GM19397 (cell line): Measurements from ENCODE around the gene SRM.
"Not testable (repeated sequence)": the region's sequence is repeated elsewhere in the genome, so short reads cannot be mapped to it uniquely, and the experiment has no call there.

Source experiments
- ATAC-seq: cut with Tn5 transposase; IDR thresholded peaks from one replicate; pipeline ENCODE4 v1.9.1; 2021; ENCODE audit warnings: mild to moderate bottlenecking, moderate library complexity; ENCODE audit not compliant: unreplicated experiment

The SRM gene

DNA sequence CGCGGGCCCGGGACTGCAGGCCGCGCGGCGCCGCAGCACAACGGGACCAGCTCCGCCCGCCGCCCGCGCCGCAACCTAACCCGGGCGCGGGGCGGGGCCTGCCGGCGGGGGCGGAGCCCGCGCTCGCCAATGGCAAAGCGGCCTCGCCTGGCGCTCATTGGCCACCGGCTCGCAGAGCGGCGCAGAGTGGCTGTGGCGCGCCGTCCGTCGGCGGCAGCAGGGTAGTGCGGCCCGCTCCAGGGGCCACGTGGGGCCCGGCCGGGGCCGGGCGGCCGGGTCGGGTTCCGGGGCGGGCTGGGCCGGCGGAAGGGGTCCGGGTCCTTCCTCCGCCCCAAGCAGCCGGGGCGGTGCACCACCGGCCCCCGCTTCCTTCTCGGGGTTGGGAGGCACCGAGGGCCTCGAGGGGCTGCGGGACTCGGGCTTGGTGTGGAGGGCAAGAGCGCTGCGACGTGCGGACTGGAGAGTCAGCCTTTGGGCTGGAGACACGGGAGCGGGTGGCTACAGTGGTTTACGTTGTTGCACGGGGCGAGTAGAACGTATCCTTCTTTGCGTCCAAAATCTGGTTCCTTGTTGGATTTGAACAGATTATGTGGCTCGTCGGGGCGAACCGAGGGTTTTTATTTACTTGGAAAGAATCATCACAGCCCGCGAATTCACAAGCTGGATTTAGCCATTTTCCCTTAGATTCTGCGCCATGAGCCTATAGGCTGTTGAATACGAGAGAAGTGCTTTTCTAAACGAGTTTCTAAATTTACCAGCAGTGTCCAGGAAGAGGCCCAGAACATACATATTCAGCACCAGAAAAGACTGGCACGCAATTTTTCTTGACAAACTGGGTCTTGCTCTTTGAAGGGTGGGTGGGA lies at the start of gene SRM:
SRM (minus strand) TSS at position 51 of the 863 bp plus-strand sequence. CDS start 75 bp downstream, outside the sequence.
- ATAC-seq = peak; percentile 88

DNA sequence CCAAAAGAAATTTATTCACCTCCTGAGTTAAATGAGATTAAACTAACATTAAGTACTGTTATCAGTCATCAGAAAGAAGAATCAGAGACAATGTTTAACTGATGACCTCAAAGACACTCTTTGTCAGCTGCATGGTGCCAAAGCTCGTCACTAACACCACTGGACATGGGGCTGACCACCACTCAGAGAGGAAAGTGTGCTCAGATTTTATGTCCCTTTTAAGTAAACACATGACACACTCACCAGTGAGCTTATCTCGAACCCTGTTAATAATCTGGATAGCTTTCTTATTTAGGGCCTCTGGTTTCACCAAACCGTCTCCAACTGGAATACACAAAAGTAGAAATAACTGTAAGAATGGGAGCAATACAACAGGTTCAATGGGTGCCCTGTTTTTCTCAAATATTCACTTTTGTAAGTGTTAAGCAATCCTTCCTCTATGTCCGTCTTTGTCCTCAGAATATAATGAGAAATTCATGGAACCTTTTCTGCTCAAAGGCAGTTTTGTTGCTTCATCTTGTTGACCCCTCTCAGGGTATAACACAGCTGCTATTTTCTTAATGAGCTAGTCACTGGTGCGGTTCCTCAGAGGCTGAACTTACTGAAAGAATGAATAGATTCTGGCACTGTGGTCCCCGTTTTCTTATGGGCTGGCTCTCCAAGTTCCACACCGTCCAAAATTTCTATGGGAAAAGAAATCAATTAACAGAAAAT lies 49.4 kb upstream of the SRM start:
- ATAC-seq = no peak

DNA sequence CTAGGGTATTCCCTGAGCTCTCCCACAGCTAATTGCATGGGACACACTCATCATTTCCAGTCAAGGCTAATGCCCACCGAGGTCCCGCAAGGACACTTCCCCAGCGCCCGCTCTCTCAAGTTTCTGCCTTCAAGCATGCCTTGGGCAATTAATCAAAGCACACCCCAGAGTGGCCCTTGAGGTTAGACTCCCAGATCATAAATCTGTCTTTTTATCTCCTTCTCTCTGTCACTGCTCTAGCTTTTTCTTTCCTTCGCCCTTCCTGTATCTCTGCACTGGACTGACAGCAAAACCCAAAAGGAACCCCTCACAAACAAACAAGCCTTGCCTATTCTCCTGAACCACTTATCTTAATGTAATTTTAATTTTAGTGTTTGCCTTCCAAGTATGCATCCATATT lies 47.8 kb upstream of the SRM start:
- no peak for ATAC-seq

DNA sequence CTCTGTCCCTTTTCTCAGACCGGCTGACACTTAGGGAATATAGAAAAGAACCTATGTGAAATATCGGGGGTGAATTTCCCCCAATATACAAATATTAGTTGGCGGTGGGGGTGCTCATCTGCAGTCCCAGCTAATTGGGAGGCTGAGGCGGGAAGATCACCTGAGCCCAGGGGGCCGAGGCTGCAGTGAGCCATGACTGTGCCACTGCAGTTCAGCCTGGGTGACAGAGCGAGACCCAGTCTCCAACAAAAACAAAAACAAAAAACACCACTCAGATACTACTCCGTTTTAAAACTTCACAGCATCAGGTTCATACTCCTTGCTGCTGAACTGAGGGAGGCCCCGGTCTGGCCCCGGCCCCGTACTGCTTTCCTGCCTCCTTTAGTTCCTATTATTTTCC lies 45.8 kb upstream of the SRM start:
- no peak for ATAC-seq

DNA sequence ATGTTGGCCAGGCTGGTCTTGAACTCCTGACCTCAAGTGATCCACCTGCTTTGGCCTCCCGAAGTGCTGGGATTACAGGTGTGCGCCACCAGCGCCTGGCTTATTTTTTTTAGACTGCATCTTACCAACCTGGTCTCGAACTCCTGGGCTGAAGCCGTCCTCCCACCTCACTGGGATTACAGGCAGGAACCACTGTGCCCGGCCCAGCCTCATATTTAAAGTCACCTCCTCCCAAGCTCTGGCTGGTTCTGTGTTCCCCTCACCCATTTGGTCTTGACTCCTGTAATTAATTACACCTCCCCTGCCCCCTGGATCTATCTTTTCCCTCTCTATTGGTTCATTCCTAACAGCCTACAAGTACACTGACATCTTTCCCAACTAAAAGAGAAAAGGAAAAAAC lies 41.5 kb upstream of the SRM start:
- no peak for ATAC-seq

DNA sequence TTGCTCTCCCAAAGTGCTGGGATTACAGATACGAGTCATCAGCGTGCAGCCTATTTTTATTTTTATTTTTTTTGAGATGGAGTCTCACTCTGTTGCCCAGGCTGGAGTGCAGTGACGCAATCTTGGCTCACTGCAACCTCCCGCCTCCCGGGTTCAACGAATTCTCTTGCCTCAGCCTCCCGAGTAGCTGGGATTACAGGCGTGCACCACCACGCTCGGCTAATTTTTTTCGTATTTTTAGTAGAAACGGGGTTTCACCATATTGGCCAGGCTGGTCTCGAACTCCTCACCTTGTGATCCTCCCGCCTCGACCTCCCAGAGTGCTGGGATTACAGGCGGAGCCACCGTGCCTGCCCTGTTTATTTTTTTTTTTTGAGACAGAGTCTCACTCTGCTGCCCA lies 41.0 kb upstream of the SRM start:
- not testable (repeated sequence) for ATAC-seq

DNA sequence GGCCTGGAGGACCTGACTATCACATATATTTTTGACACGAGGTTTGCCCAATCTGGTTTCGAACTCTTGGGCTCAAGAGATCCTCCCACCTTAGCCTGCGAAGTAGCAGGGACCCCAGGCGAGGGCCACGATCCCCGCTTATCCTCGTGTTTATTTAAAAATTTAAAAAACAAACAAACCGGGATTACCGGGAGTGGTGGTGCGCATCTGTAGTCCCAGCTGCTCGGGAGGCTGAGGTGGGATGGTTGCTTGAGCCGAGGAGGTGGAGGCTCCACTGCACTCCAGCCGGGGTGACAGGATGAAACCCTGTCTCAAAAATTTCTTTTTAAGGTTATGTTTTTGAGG lies 40.3 kb upstream of the SRM start:
- ATAC-seq = no peak

DNA sequence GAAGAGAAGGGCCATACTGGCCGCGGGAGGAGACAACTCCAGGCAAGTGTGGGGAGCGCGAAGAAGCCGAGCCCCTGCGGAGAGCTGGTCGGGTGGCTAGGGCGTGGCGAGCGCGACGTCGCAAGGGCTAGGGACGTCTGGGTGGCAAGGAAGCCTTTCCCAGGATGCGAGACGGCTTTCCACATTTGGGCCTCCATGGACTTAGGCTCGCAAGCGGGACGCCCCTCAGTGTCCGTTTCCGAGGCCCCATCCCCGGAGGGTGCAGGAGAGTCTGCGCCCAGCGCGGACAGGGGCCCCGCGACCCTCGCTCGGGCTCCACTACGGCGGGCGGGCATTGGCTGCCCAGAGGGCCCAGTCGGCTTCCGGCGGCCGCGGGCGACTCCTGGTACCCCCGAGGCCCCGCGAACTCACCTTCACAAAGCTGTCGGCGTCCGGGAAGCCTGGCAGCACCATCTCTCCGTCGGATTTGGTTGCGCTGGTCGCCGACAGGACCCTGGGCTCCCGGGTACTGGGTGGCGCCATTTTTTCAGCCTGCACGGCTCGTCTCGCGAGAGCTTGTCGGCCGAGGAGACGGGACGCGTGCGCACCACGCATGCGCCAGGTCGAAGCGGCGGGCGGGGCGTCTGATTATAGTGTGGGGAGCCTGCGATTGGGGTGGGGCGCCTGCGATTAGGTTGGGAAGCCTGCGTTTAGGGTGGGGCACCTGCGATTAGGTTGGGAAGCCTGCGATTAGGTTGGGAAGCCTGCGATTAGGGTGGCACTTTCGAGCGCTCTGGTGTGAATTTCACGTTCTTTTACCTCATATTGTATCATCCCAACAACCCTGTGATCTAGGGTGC lies 39.7 kb upstream of the SRM start, which contains the start of gene EXOSC10:
EXOSC10 (minus strand) TSS at position 560 of the 839 bp plus-strand sequence; CDS start at position 522, 38 bp downstream.
- ATAC-seq = peak; percentile 91

DNA sequence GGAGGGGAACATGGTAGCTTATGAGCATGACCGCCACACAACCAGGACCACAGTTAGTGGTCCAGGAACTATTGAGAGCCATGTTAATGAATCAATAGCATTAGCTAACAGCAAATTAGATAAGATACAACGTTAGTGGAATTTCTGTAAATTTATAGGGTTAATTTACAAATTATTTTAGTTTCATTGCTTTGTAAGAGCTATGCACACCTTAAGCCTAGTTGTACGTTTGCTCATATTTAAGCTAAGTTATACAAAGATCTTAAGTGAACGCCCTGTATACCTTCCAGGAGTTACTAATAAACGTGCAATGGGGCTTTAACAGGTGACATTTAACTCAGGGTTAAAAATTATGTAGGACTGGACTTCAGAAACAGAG lies 39.1 kb upstream of the SRM start:
- ATAC-seq = no peak

DNA sequence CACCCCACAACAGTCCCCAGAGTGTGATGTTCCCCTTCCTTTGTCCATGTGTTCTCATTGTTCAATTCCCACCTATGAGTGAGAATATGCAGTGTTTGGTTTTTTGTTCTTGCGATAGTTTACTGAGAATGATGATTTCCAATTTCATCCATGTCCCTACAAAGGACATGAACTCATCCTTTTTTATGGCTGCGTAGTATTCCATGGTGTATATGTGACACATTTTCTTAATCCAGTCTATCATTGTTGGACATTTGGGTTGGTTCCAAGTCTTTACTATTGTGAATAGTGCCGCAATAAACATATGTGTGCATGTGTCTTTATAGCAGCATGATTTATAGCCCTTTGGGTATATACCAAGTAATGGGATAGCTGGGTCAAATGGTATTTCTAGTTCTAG lies 24.0 kb upstream of the SRM start:
- not testable (repeated sequence) for ATAC-seq

DNA sequence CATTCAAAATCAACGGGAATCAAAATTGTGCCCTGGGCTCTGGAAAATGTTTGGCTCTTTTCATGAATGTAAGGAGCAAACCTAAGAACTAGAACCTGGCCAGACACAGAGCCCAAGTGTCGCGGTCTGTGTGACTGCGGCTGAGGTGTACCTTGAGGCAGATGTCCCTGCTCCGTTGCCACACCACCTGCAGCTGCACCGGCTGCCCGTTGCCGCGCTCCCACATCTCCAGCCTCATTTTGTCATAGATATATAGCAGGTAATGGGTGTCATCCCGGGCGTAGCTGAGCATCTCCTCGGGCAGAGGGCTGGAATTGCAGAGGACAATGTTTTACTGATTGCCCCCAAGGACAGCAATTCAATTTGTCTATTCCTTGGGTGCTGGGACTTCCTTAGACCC lies 21.1 kb upstream of the SRM start:
- ATAC-seq = no peak

DNA sequence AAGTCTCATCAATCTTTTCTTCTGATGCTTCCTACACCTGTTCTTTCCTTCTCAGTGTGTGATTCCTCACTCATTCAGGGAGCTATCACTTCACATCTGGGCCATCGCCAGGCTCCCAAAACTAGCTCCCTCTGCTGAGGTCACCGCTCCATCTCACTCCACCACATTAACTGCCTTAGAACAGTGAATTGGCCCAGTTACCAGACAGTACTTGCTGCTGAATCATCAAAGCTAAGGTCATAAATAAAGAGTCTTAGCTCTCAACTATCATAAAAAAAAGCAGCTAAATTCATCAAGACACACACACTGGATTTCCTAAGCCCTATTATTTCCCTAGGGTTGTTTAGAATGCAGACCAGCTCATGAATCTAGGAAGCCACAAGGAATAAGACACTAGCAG lies 18.8 kb upstream of the SRM start:
- no peak for ATAC-seq

DNA sequence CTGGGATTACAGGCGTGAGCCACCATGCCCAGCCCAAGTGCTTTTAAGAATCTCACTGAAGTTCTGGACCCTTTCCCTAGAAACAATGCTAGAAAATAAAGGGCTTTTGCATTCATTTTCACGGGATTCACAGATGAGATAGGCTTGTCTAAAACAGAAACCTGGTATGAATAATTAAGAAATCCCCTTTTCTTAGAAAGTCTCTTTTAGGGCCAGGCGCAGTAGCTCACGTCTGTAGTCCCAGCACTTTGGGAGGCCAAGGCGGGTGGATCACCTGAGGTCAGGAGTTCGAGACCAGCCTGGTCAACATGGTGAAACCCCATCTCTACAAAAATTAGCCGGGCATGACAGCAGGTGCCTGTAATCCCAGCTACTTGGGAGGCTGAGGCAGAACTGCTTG lies 13.6 kb upstream of the SRM start:
- not testable (repeated sequence) for ATAC-seq

DNA sequence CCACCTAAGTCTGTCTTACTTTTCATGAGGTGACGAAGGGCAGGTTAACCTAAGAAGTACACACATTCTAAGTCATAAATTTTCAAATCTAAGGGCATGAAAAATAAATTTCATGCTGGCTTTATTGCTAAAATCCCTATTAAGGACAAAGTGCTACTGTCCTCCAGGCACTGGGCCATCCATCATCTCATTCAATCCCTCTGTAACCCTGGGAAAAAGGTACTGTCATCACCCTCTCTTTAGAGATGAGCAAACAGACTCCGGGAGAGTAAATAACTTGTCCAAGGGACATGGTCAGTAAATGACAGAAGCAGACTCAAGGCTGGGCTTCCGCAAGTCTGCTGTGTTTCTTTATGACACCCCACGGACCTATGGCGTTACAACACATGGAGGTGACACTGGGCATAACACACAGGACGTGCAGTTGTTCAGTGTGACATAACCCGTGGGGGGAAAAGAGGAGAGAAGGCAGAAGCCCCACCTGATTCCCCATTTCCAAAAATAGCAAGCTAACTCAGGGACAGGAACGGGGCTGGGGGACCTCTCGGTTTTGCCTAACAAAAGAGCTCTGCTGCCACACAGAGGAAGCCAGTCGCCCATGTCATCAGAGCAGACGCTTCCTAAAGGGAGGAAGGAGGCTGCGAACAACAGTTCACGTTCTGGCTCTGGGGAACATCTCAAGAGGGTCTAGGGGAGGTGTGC lies 12.5 kb upstream of the SRM start:
- no peak for ATAC-seq

DNA sequence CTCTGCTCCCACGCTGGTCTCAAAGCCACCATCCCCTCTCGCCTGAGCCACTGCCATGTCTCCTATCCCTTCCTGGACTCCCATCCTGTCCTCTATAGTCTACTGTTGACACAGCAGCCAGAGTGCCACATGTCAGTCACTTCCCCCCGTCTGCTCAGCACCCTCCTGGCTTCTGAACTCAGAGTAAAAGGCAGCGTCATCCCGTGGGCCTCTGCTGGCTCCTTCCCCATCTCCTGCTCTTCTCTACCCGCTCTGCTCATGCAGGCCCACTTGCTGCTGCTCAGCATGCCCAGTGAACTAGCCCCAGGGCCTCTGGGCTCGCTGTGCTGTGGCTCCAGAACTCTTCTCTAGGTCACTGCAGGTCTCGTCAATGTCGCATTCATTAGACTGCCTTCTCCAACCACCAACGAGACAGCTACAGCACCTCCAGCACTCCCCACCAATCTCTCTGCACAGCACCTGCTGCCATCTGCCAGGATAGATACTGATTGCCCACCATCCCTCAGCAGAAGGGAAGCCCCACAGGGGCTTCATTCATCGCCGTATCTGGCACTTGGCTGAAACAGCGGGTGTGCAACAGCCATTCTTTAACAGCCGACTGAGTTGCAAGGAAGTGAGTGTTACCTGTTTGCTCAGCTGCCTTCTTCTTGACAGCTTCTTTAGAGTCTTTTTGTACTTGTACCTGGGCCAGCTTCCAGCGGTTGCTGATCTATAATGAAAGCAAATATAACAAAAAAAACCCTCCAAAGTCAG lies 11.8 kb upstream of the SRM start:
- no peak for ATAC-seq

DNA sequence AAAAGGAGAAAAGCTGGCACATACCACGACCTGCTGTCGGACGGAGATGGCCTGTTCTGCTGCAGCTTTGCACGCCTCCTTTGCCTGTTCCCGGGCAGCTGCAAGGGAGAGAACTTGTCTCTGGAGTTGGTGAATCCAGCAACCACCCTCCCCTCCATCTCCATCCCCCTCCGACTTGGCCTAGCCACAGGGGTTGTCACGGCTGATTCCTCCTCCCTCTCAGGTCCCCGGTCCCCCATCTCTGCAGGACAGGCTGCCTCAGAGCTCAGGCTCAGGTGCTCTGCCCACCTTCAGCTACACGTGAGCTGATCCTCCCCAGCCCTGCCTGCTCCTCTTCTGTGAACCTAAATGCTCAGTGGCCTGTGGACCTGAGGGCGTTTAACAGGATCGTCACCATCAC lies 11.1 kb upstream of the SRM start:
- no peak for ATAC-seq

DNA sequence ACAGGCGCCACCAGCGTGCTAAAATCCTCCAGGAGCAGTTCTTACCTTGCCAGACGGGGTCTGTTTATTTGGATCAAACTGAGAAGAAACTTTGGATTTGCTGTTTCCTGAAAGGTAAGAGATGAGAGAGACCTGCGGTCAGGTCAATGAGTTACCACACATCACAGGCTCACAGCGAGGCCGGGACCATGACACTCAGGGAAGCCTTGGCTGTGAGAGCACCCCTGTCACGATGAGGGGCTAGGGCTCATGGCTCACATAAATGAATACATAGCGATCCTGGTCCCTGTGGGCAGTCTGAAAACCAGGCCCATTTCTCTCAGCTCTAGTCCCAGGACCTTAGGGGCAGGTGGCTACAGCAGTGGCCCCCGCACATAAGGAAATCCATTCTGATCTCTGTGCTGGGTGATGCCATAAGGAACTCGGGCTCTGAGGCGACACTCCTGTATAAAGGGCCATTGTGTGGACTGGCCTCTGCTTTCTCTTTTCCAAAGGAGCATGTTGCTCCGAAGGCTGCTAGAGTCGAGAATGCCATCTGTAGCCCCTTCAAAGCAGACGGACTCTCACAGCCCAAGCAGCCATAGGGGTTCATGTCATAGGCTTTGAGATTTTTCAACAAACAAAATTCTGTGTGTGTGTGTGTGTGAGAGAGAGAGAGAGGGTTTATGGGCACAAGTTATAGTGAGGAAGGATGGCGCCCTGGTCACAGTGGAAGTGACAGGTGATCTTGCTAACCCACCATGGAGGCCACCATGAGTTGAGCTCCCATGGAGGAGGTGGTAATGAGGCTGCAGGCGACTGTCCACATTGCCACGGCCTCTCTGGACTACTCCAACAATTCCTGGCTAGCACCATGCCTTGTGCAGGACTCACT lies 9.0 kb upstream of the SRM start:
- no peak for ATAC-seq

DNA sequence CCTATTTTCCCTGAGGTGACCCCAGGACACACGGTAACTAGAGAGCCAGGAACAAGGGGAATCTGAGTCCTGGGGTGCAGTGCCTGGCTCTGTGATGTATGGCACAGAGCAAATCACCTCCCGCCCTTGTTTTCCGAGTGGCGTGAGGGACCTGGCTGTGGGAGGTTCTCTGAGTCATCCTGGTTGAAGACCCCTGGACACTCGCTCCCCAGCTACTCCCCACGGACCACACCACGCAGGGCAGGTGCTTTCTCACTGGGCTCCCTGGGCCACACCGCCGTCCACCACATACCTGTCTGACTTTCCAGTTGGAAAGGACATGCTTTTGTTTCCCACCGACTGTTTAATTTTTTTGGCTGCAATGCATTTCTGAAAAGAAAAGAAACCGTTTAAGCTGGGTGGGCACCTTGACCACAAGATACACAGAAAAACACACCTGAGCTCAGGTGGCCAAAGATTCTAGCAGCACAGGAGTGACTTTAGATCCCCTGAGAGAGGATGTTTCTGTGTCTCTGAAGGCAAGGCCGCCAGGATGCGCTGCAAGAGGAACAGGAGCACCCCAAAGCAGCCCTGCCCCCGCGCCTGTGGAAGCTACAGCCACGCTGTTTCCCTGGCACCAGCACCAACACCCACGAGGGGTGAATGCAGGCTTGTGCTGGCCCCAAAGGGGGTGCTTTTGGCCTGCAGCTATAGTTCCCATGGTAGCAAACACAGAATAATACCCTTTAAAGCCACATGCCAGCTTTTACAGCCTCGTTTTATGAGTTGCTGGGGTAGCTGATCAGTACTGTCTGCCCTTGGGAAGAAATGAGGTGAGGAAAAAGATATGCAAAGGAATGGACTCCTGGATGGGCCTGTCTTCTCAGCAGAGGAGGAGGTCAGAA lies 8.1 kb upstream of the SRM start:
- no peak for ATAC-seq
